ENCODE results near the gene TPPP.

The TPPP gene

GRCh38 chr5:640461-641330 lies 52.5 kb downstream of the TPPP start:
- no peak overlapping the region for H3K4me3 ChIP-seq (ENCODE audit: low read depth, low read length)
- H3K9me3 ChIP-seq (ENCODE audit: control insufficient read depth, insufficient read depth, low read depth, low read length) = no peaks in the 10 kb centered on the region
- H3K4me1 ChIP-seq (ENCODE audit: control insufficient read depth, insufficient read depth, low read length) = no peaks in the 10 kb centered on the region
- H3K9ac ChIP-seq (ENCODE audit: low read length) = no peak overlapping the region
- H3K27ac ChIP-seq (ENCODE audit: low read depth, low read length) = no peak overlapping the region
- H3K36me3 ChIP-seq (ENCODE audit: control insufficient read depth, insufficient read depth, low read length) = peaks cover 94% of the 10 kb centered on the region
- H3K27me3 ChIP-seq (ENCODE audit: control insufficient read depth, insufficient read depth, low read length) = no peaks in the 10 kb centered on the region

GRCh38 chr5:639584-640213 lies 53.5 kb downstream of the TPPP start:
- Histone ChIP-seq H3K9ac (ENCODE audit: low read length) (no peak overlapping the region), H3K36me3 (ENCODE audit: control insufficient read depth, insufficient read depth, low read length) (peaks cover 94% of the 10 kb centered on the region), H3K4me1 (ENCODE audit: control insufficient read depth, insufficient read depth, low read length) (no peaks in the 10 kb centered on the region), H3K4me3 (ENCODE audit: low read depth, low read length) (no peak overlapping the region), H3K27me3 (ENCODE audit: control insufficient read depth, insufficient read depth, low read length) (no peaks in the 10 kb centered on the region), H3K9me3 (ENCODE audit: control insufficient read depth, insufficient read depth, low read depth, low read length) (no peaks in the 10 kb centered on the region), H3K27ac (ENCODE audit: low read depth, low read length) (no peak overlapping the region)

- Histone ChIP-seq H3K36me3 (ENCODE audit: control insufficient read depth, insufficient read depth, low read length) (peaks cover 94% of the 10 kb centered on the region), H3K27me3 (ENCODE audit: control insufficient read depth, insufficient read depth, low read length) (no peaks in the 10 kb centered on the region), H3K4me3 (ENCODE audit: low read depth, low read length) (no peak overlapping the region), H3K9me3 (ENCODE audit: control insufficient read depth, insufficient read depth, low read depth, low read length) (no peaks in the 10 kb centered on the region), H3K4me1 (ENCODE audit: control insufficient read depth, insufficient read depth, low read length) (no peaks in the 10 kb centered on the region), H3K27ac (ENCODE audit: low read depth, low read length) (no peak overlapping the region), H3K9ac (ENCODE audit: low read length) (no peak overlapping the region)
Observed at GRCh38 chr5:639253-639530, 54.0 kb downstream of the TPPP start.

- Histone ChIP-seq H3K36me3 (ENCODE audit: control insufficient read depth, insufficient read depth, low read length) (peaks cover 94% of the 10 kb centered on the region), H3K27me3 (ENCODE audit: control insufficient read depth, insufficient read depth, low read length) (no peaks in the 10 kb centered on the region), H3K4me3 (ENCODE audit: low read depth, low read length) (no peak overlapping the region), H3K9me3 (ENCODE audit: control insufficient read depth, insufficient read depth, low read depth, low read length) (no peaks in the 10 kb centered on the region), H3K4me1 (ENCODE audit: control insufficient read depth, insufficient read depth, low read length) (no peaks in the 10 kb centered on the region), H3K9ac (ENCODE audit: low read length) (no peak overlapping the region), H3K27ac (ENCODE audit: low read depth, low read length) (no peak overlapping the region)
Observed at GRCh38 chr5:638501-639252, 54.5 kb downstream of the TPPP start.

GRCh38 chr5:637581-638450 lies 55.3 kb downstream of the TPPP start:
- peaks cover 89% of the 10 kb centered on the region for H3K36me3 ChIP-seq (ENCODE audit: control insufficient read depth, insufficient read depth, low read length)
- no peak overlapping the region for H3K4me3 ChIP-seq (ENCODE audit: low read depth, low read length)
- no peak overlapping the region for H3K9ac ChIP-seq (ENCODE audit: low read length)
- H3K9me3 ChIP-seq (ENCODE audit: control insufficient read depth, insufficient read depth, low read depth, low read length) = no peaks in the 10 kb centered on the region
- no peaks in the 10 kb centered on the region for H3K27me3 ChIP-seq (ENCODE audit: control insufficient read depth, insufficient read depth, low read length)
- no peak overlapping the region for H3K27ac ChIP-seq (ENCODE audit: low read depth, low read length)
- no peaks in the 10 kb centered on the region for H3K4me1 ChIP-seq (ENCODE audit: control insufficient read depth, insufficient read depth, low read length)

- peaks cover 82% of the 10 kb centered on the region for H3K36me3 ChIP-seq (ENCODE audit: control insufficient read depth, insufficient read depth, low read length)
- H3K9me3 ChIP-seq (ENCODE audit: control insufficient read depth, insufficient read depth, low read depth, low read length) = no peaks in the 10 kb centered on the region
- H3K4me3 ChIP-seq (ENCODE audit: low read depth, low read length) = no peak overlapping the region
- no peaks in the 10 kb centered on the region for H3K4me1 ChIP-seq (ENCODE audit: control insufficient read depth, insufficient read depth, low read length)
- no peaks in the 10 kb centered on the region for H3K27me3 ChIP-seq (ENCODE audit: control insufficient read depth, insufficient read depth, low read length)
- H3K27ac ChIP-seq (ENCODE audit: low read depth, low read length) = no peak overlapping the region
- H3K9ac ChIP-seq (ENCODE audit: low read length) = no peak overlapping the region
Observed at GRCh38 chr5:636951-637350, 56.2 kb downstream of the TPPP start.

GRCh38 chr5:635306-636055 lies 57.7 kb downstream of the TPPP start:
- peaks cover 69% of the 10 kb centered on the region for H3K36me3 ChIP-seq (ENCODE audit: control insufficient read depth, insufficient read depth, low read length)
- no peaks in the 10 kb centered on the region for H3K9me3 ChIP-seq (ENCODE audit: control insufficient read depth, insufficient read depth, low read depth, low read length)
- H3K9ac ChIP-seq (ENCODE audit: low read length) = no peak overlapping the region
- H3K4me3 ChIP-seq (ENCODE audit: low read depth, low read length) = no peak overlapping the region
- no peak overlapping the region for H3K27ac ChIP-seq (ENCODE audit: low read depth, low read length)
- no peaks in the 10 kb centered on the region for H3K27me3 ChIP-seq (ENCODE audit: control insufficient read depth, insufficient read depth, low read length)
- no peaks in the 10 kb centered on the region for H3K4me1 ChIP-seq (ENCODE audit: control insufficient read depth, insufficient read depth, low read length)

GRCh38 chr5:634191-634590 lies 59.0 kb downstream of the TPPP start:
- Histone ChIP-seq H3K4me1 (ENCODE audit: control insufficient read depth, insufficient read depth, low read length) (no peaks in the 10 kb centered on the region), H3K27ac (ENCODE audit: low read depth, low read length) (no peak overlapping the region), H3K9me3 (ENCODE audit: control insufficient read depth, insufficient read depth, low read depth, low read length) (no peaks in the 10 kb centered on the region), H3K9ac (ENCODE audit: low read length) (no peak overlapping the region), H3K27me3 (ENCODE audit: control insufficient read depth, insufficient read depth, low read length) (no peaks in the 10 kb centered on the region), H3K36me3 (ENCODE audit: control insufficient read depth, insufficient read depth, low read length) (peaks cover 56% of the 10 kb centered on the region), H3K4me3 (ENCODE audit: low read depth, low read length) (no peak overlapping the region)

- no peaks in the 10 kb centered on the region for H3K4me1 ChIP-seq (ENCODE audit: control insufficient read depth, insufficient read depth, low read length)
- no peak overlapping the region for H3K27ac ChIP-seq (ENCODE audit: low read depth, low read length)
- H3K9ac ChIP-seq (ENCODE audit: low read length) = no peak overlapping the region
- H3K9me3 ChIP-seq (ENCODE audit: control insufficient read depth, insufficient read depth, low read depth, low read length) = no peaks in the 10 kb centered on the region
- H3K4me3 ChIP-seq (ENCODE audit: low read depth, low read length) = no peak overlapping the region
- H3K27me3 ChIP-seq (ENCODE audit: control insufficient read depth, insufficient read depth, low read length) = no peaks in the 10 kb centered on the region
- H3K36me3 ChIP-seq (ENCODE audit: control insufficient read depth, insufficient read depth, low read length) = peaks cover 56% of the 10 kb centered on the region
Observed at GRCh38 chr5:633501-633955, 59.6 kb downstream of the TPPP start.

Measured in HUES6 (cell line).